HUES48 (cell line): ENCODE data around the gene PROSER3.
"Not testable (repeated sequence)": the region's sequence is repeated elsewhere in the genome, so short reads cannot be mapped to it uniquely, and the experiment has no call there.

Experiments
- H3K27ac ChIP-seq: one replicate; pipeline ENCODE4 v1.7.0; 2013; ENCODE audit warnings: low read depth, low read length, inconsistent platforms
- H3K27me3 ChIP-seq: 2 replicates; pipeline ENCODE4 v1.6.1; 2013; ENCODE audit warnings: mild to moderate bottlenecking, low read length; ENCODE audit not compliant: control insufficient read depth, insufficient read depth
- H3K36me3 ChIP-seq: 2 replicates; pipeline ENCODE4 v1.6.1; 2013; ENCODE audit warnings: low read length; ENCODE audit not compliant: control insufficient read depth, insufficient read depth
- H3K4me1 ChIP-seq: 2 replicates; pipeline ENCODE4 v1.6.1; 2013; ENCODE audit warnings: mild to moderate bottlenecking, low read length; ENCODE audit not compliant: control insufficient read depth, insufficient read depth
- H3K4me3 ChIP-seq: 2 replicates; pipeline ENCODE4 v1.5.1; 2013; ENCODE audit warnings: mild to moderate bottlenecking, low read depth, low read length
- H3K9ac ChIP-seq: 2 replicates; pipeline ENCODE4 v1.6.1; 2013; ENCODE audit warnings: mild to moderate bottlenecking, low read depth, low read length, moderate library complexity
- H3K9me3 ChIP-seq: 2 replicates; pipeline ENCODE4 v1.6.1; 2013; ENCODE audit warnings: low read length; ENCODE audit not compliant: control insufficient read depth, insufficient read depth

Gene PROSER3

GRCh38 chr19:35757231-35757748, 686 bp upstream of the PROSER3 start:
- Histone ChIP-seq H3K27ac (peak overlapping the region; percentile 85), H3K9ac (peak overlapping the region; percentile 28), H3K27me3 (peaks cover 3% of the 10 kb centered on the region; the same call in 1 of the 2 replicates), H3K36me3 (peaks cover 27% of the 10 kb centered on the region), H3K4me1 (peaks cover 9% of the 10 kb centered on the region; the same call in 1 of the 2 replicates), H3K4me3 (peak overlapping the region; percentile 98), H3K9me3 (no peaks in the 10 kb centered on the region)

GRCh38 chr19:35759697-35760096, 1.7 kb downstream of the PROSER3 start:
- H3K27ac ChIP-seq = no peak overlapping the region
- H3K4me1 ChIP-seq = peaks cover 9% of the 10 kb centered on the region; the same call in 1 of the 2 replicates
- peaks cover 31% of the 10 kb centered on the region for H3K36me3 ChIP-seq
- no peak overlapping the region for H3K9ac ChIP-seq
- H3K27me3 ChIP-seq = peaks cover 3% of the 10 kb centered on the region; the same call in 1 of the 2 replicates
- no peaks in the 10 kb centered on the region for H3K9me3 ChIP-seq
- no peak overlapping the region for H3K4me3 ChIP-seq

- Histone ChIP-seq H3K9ac (no peak overlapping the region), H3K9me3 (no peaks in the 10 kb centered on the region), H3K4me1 (peaks cover 9% of the 10 kb centered on the region; the same call in 1 of the 2 replicates), H3K4me3 (no peak overlapping the region), H3K27ac (no peak overlapping the region), H3K36me3 (peaks cover 37% of the 10 kb centered on the region), H3K27me3 (no peaks in the 10 kb centered on the region; the same call in 1 of the 2 replicates)
Observed at GRCh38 chr19:35760711-35761349, 2.9 kb downstream of the PROSER3 start.

- Histone ChIP-seq H3K4me3 (no peak overlapping the region), H3K27ac (no peak overlapping the region), H3K9ac (no peak overlapping the region), H3K4me1 (no peaks in the 10 kb centered on the region; the same call in 1 of the 2 replicates), H3K27me3 (no peaks in the 10 kb centered on the region), H3K36me3 (peaks cover 41% of the 10 kb centered on the region), H3K9me3 (no peaks in the 10 kb centered on the region)
Observed at GRCh38 chr19:35764432-35765315, 6.7 kb downstream of the PROSER3 start.

- no peak overlapping the region for H3K27ac ChIP-seq
- H3K9me3 ChIP-seq = no peaks in the 10 kb centered on the region
- H3K36me3 ChIP-seq = peaks cover 29% of the 10 kb centered on the region
- no peaks in the 10 kb centered on the region; the same call in 1 of the 2 replicates for H3K4me1 ChIP-seq
- no peaks in the 10 kb centered on the region for H3K27me3 ChIP-seq
- no peak overlapping the region for H3K4me3 ChIP-seq
- H3K9ac ChIP-seq = no peak overlapping the region
Observed at GRCh38 chr19:35766571-35767104, 8.7 kb downstream of the PROSER3 start.

- H3K4me3 ChIP-seq = no peak overlapping the region
- no peaks in the 10 kb centered on the region; the same call in 1 of the 2 replicates for H3K4me1 ChIP-seq
- H3K27me3 ChIP-seq = no peaks in the 10 kb centered on the region
- H3K27ac ChIP-seq = no peak overlapping the region
- peaks cover 20% of the 10 kb centered on the region for H3K36me3 ChIP-seq
- H3K9ac ChIP-seq = no peak overlapping the region
- H3K9me3 ChIP-seq = no peaks in the 10 kb centered on the region
Observed at GRCh38 chr19:35767288-35768081, 9.5 kb downstream of the PROSER3 start.

- H3K4me3 ChIP-seq = no peak overlapping the region
- no peaks in the 10 kb centered on the region for H3K9me3 ChIP-seq
- no peak overlapping the region for H3K27ac ChIP-seq
- H3K27me3 ChIP-seq = no peaks in the 10 kb centered on the region
- no peaks in the 10 kb centered on the region; the same call in 1 of the 2 replicates for H3K4me1 ChIP-seq
- peaks cover 19% of the 10 kb centered on the region for H3K36me3 ChIP-seq
- H3K9ac ChIP-seq = no peak overlapping the region
Observed at GRCh38 chr19:35768082-35768421, 10.1 kb downstream of the PROSER3 start.

- H3K27me3 ChIP-seq, H3K27ac ChIP-seq, H3K9me3 ChIP-seq, H3K4me3 ChIP-seq, H3K9ac ChIP-seq, H3K36me3 ChIP-seq: not testable (repeated sequence)
- peaks cover 13% of the 10 kb centered on the region for H3K4me1 ChIP-seq
Observed at GRCh38 chr19:35772362-35772761, 14.4 kb downstream of the PROSER3 start.

GRCh38 chr19:35773020-35773806, 15.2 kb downstream of the PROSER3 start:
- no peak overlapping the region for H3K9ac ChIP-seq
- H3K4me3 ChIP-seq = no peak overlapping the region
- no peaks in the 10 kb centered on the region for H3K9me3 ChIP-seq
- peaks cover 17% of the 10 kb centered on the region for H3K4me1 ChIP-seq
- peaks cover 5% of the 10 kb centered on the region; the same call in 1 of the 2 replicates for H3K36me3 ChIP-seq
- peaks cover 9% of the 10 kb centered on the region for H3K27me3 ChIP-seq
- H3K27ac ChIP-seq = no peak overlapping the region
